ENCODE data around the gene RFT1.

Gene RFT1

GRCh38 chr3:53137221-53137620 is 7.0 kb upstream of the RFT1 start:
- no peak overlapping the region for H3K18ac ChIP-seq (ENCODE audit: low read depth in 1 of 2, low read length in 2 of 2)
- no peak overlapping the region for H3K23ac ChIP-seq (ENCODE audit: low read length in 2 of 2)

GRCh38 chr3:53134631-53135232 is 4.5 kb upstream of the RFT1 start:
- 32% methylated on average over 6 of the region's 6 CpGs for WGBS

More at GRCh38 chr3:53137221-53137620, 7.0 kb upstream of the RFT1 start:
- Histone ChIP-seq H2BK12ac (ENCODE audit: low read length in 2 of 2) (no peak overlapping the region), H3K36me3 (ENCODE audit: control insufficient read depth in 1 of 2, insufficient read depth in 2 of 2, low read depth in 1 of 2, low read length in 2 of 2) (no peaks in the 10 kb centered on the region), H3K4ac (ENCODE audit: low read depth in 1 of 2, low read length in 2 of 2) (no peak overlapping the region), H3K27me3 (ENCODE audit: control insufficient read depth in 1 of 2, insufficient read depth in 1 of 2, low read length in 2 of 2) (no peaks in the 10 kb centered on the region), H2AK5ac (ENCODE audit: low read length, severe bottlenecking) (no peak overlapping the region), H3K79me1 (replicated peaks; ENCODE audit: low read length, poor library complexity, severe bottlenecking) (no peaks in the 10 kb centered on the region), H3K4me2 (ENCODE audit: low read length, poor library complexity, severe bottlenecking) (no peak overlapping the region), H3K4me1 (ENCODE audit: control insufficient read depth, insufficient read depth, low read depth, low read length) (peaks cover 2% of the 10 kb centered on the region), H2BK15ac (ENCODE audit: low read depth, poor library complexity, severe bottlenecking) (no peak overlapping the region), H2BK120ac (ENCODE audit: low read depth, low read length) (no peak overlapping the region), H4K91ac (ENCODE audit: low read length) (no peak overlapping the region), H3K4me3 (ENCODE audit: insufficient read depth in 1 of 2, low read depth in 1 of 2, low read length in 2 of 2) (no peak overlapping the region), H2AFZ (ENCODE audit: low read depth, low read length) (no peak overlapping the region), H3K14ac (ENCODE audit: low read length in 2 of 2) (no peak overlapping the region), H3K27ac (ENCODE audit: low read length, poor library complexity, severe bottlenecking) (no peak overlapping the region), H3K9ac (ENCODE audit: low read length) (no peak overlapping the region), H3K9me3 (ENCODE audit: control insufficient read depth, low read length) (no peaks in the 10 kb centered on the region), H2BK5ac (ENCODE audit: low read depth, low read length, poor library complexity, severe bottlenecking) (no peak overlapping the region), H4K8ac (ENCODE audit: low read length) (no peak overlapping the region)
- DNase-seq = no peak
- 94% methylated on average over 2 of the region's 2 CpGs for WGBS

GRCh38 chr3:53132347-53132746 is 2.1 kb upstream of the RFT1 start:
- Histone ChIP-seq H2BK15ac (ENCODE audit: low read depth, poor library complexity, severe bottlenecking) (no peak overlapping the region), H3K4me3 (ENCODE audit: insufficient read depth in 1 of 2, low read depth in 1 of 2, low read length in 2 of 2) (no peak overlapping the region), H2BK12ac (ENCODE audit: low read length in 2 of 2) (no peak overlapping the region), H3K9me3 (ENCODE audit: control insufficient read depth, low read length) (no peaks in the 10 kb centered on the region), H3K36me3 (ENCODE audit: control insufficient read depth in 1 of 2, insufficient read depth in 2 of 2, low read depth in 1 of 2, low read length in 2 of 2) (no peaks in the 10 kb centered on the region), H2BK120ac (ENCODE audit: low read depth, low read length) (no peak overlapping the region), H3K23ac (ENCODE audit: low read length in 2 of 2) (no peak overlapping the region), H4K8ac (ENCODE audit: low read length) (no peak overlapping the region), H2AK5ac (ENCODE audit: low read length, severe bottlenecking) (no peak overlapping the region), H3K79me1 (replicated peaks; ENCODE audit: low read length, poor library complexity, severe bottlenecking) (peaks cover 11% of the 10 kb centered on the region), H3K14ac (ENCODE audit: low read length in 2 of 2) (no peak overlapping the region), H3K4ac (ENCODE audit: low read depth in 1 of 2, low read length in 2 of 2) (no peak overlapping the region), H3K27me3 (ENCODE audit: control insufficient read depth in 1 of 2, insufficient read depth in 1 of 2, low read length in 2 of 2) (no peaks in the 10 kb centered on the region), H3K27ac (ENCODE audit: low read length, poor library complexity, severe bottlenecking) (no peak overlapping the region), H2BK5ac (ENCODE audit: low read depth, low read length, poor library complexity, severe bottlenecking) (no peak overlapping the region), H4K91ac (ENCODE audit: low read length) (no peak overlapping the region), H3K4me2 (ENCODE audit: low read length, poor library complexity, severe bottlenecking) (no peak overlapping the region), H3K18ac (ENCODE audit: low read depth in 1 of 2, low read length in 2 of 2) (no peak overlapping the region), H2AFZ (ENCODE audit: low read depth, low read length) (no peak overlapping the region), H3K9ac (ENCODE audit: low read length) (no peak overlapping the region), H3K4me1 (ENCODE audit: control insufficient read depth, insufficient read depth, low read depth, low read length) (peaks cover 4% of the 10 kb centered on the region)
- no peak for DNase-seq
- 83% methylated on average over 5 of the region's 5 CpGs for WGBS

More at GRCh38 chr3:53134631-53135232, 4.5 kb upstream of the RFT1 start:
- no peak overlapping the region for H2BK120ac ChIP-seq (ENCODE audit: low read depth, low read length)
- H3K18ac ChIP-seq (ENCODE audit: low read depth in 1 of 2, low read length in 2 of 2) = no peak overlapping the region
- H3K9ac ChIP-seq (ENCODE audit: low read length) = no peak overlapping the region
- peaks cover 4% of the 10 kb centered on the region for H3K79me1 ChIP-seq (replicated peaks; ENCODE audit: low read length, poor library complexity, severe bottlenecking)
- H2BK5ac ChIP-seq (ENCODE audit: low read depth, low read length, poor library complexity, severe bottlenecking) = no peak overlapping the region
- H4K91ac ChIP-seq (ENCODE audit: low read length) = no peak overlapping the region
- no peak overlapping the region for H3K4ac ChIP-seq (ENCODE audit: low read depth in 1 of 2, low read length in 2 of 2)
- no peak overlapping the region for H2AFZ ChIP-seq (ENCODE audit: low read depth, low read length)
- no peaks in the 10 kb centered on the region for H3K36me3 ChIP-seq (ENCODE audit: control insufficient read depth in 1 of 2, insufficient read depth in 2 of 2, low read depth in 1 of 2, low read length in 2 of 2)
- H2AK5ac ChIP-seq (ENCODE audit: low read length, severe bottlenecking) = no peak overlapping the region
- H3K9me3 ChIP-seq (ENCODE audit: control insufficient read depth, low read length) = no peaks in the 10 kb centered on the region
- no peak overlapping the region for H3K4me2 ChIP-seq (ENCODE audit: low read length, poor library complexity, severe bottlenecking)
- H3K4me1 ChIP-seq (ENCODE audit: control insufficient read depth, insufficient read depth, low read depth, low read length) = peaks cover 2% of the 10 kb centered on the region
- no peak overlapping the region for H3K27ac ChIP-seq (ENCODE audit: low read length, poor library complexity, severe bottlenecking)
- no peak overlapping the region for H3K4me3 ChIP-seq (ENCODE audit: insufficient read depth in 1 of 2, low read depth in 1 of 2, low read length in 2 of 2)
- no peak overlapping the region for H4K8ac ChIP-seq (ENCODE audit: low read length)
- H2BK12ac ChIP-seq (ENCODE audit: low read length in 2 of 2) = no peak overlapping the region
- no peak overlapping the region for H2BK15ac ChIP-seq (ENCODE audit: low read depth, poor library complexity, severe bottlenecking)
- no peak overlapping the region for H3K14ac ChIP-seq (ENCODE audit: low read length in 2 of 2)
- H3K27me3 ChIP-seq (ENCODE audit: control insufficient read depth in 1 of 2, insufficient read depth in 1 of 2, low read length in 2 of 2) = no peaks in the 10 kb centered on the region
- no peak overlapping the region for H3K23ac ChIP-seq (ENCODE audit: low read length in 2 of 2)
- DNase-seq = peak; percentile 73

DNA sequence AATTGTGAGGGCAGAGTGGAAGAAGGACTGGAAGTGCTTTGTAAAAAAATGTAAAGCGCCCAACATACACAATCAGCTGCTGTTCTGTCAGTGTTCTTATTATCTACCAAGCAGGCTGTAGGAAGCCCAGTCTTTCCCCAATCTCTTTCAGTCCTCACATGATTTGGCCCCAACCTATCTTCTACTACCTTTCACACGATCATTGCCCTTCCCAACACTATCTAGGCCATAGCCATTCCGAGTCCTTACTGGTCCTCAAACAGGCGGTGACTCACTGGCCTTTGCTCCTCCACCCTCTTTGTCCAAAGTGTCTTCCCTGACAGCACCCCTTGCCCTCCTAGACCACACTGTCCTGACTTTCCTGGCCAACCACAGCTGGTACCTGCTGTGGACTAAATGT is 861 bp upstream of the RFT1 start:
- H2BK12ac ChIP-seq (ENCODE audit: low read length in 2 of 2) = peak overlapping the region in 1 of 2 experiments; percentile 43
- H3K27me3 ChIP-seq (ENCODE audit: control insufficient read depth in 1 of 2, insufficient read depth in 1 of 2, low read length in 2 of 2) = no peaks in the 10 kb centered on the region
- no peak overlapping the region for H3K14ac ChIP-seq (ENCODE audit: low read length in 2 of 2)
- H4K91ac ChIP-seq (ENCODE audit: low read length) = peak overlapping the region; percentile 22
- no peak overlapping the region for H2BK5ac ChIP-seq (ENCODE audit: low read depth, low read length, poor library complexity, severe bottlenecking)
- H3K23ac ChIP-seq (ENCODE audit: low read length in 2 of 2) = no peak overlapping the region
- H2AFZ ChIP-seq (ENCODE audit: low read depth, low read length) = peak overlapping the region; percentile 56
- H2BK15ac ChIP-seq (ENCODE audit: low read depth, poor library complexity, severe bottlenecking) = no peak overlapping the region
- peak overlapping the region; percentile 93 for H3K9ac ChIP-seq (ENCODE audit: low read length)
- no peaks in the 10 kb centered on the region for H3K9me3 ChIP-seq (ENCODE audit: control insufficient read depth, low read length)
- peak overlapping the region; percentile 73 for H4K8ac ChIP-seq (ENCODE audit: low read length)
- peaks cover 4% of the 10 kb centered on the region for H3K4me1 ChIP-seq (ENCODE audit: control insufficient read depth, insufficient read depth, low read depth, low read length)
- peaks cover 0 to 11% of the 10 kb centered on the region in 2 experiments for H3K36me3 ChIP-seq (ENCODE audit: control insufficient read depth in 1 of 2, insufficient read depth in 2 of 2, low read depth in 1 of 2, low read length in 2 of 2)
- 97% methylated on average over 4 of the region's 4 CpGs for WGBS
- no peak overlapping the region for H2BK120ac ChIP-seq (ENCODE audit: low read depth, low read length)
- no peak overlapping the region for H3K27ac ChIP-seq (ENCODE audit: low read length, poor library complexity, severe bottlenecking)
- peak overlapping the region; percentile 12 for H2AK5ac ChIP-seq (ENCODE audit: low read length, severe bottlenecking)
- peaks cover 16% of the 10 kb centered on the region for H3K79me1 ChIP-seq (replicated peaks; ENCODE audit: low read length, poor library complexity, severe bottlenecking)
- no peak for DNase-seq
- peak overlapping the region in 1 of 2 experiments; percentile 64 for H3K4ac ChIP-seq (ENCODE audit: low read depth in 1 of 2, low read length in 2 of 2)
- H3K4me2 ChIP-seq (ENCODE audit: low read length, poor library complexity, severe bottlenecking) = peak overlapping the region; percentile 73
- peak overlapping the region in 1 of 2 experiments; percentile 29 for H3K18ac ChIP-seq (ENCODE audit: low read depth in 1 of 2, low read length in 2 of 2)
- peak overlapping the region in 1 of 2 experiments; percentile 90 for H3K4me3 ChIP-seq (ENCODE audit: insufficient read depth in 1 of 2, low read depth in 1 of 2, low read length in 2 of 2)

All from mesenchymal stem cell (in vitro differentiated cells and primary cell).